LNCAP (cell line): ENCODE measurements around the gene FHOD3.

Source experiments
- TF ChIP-seq, protein P1 (sequence below): fragments of 450-650 bp; IDR thresholded peaks from 2 replicates; pipeline ENCODE4 v1.5.1; 2017; ENCODE audit warnings: mild to moderate bottlenecking

Gene FHOD3

DNA sequence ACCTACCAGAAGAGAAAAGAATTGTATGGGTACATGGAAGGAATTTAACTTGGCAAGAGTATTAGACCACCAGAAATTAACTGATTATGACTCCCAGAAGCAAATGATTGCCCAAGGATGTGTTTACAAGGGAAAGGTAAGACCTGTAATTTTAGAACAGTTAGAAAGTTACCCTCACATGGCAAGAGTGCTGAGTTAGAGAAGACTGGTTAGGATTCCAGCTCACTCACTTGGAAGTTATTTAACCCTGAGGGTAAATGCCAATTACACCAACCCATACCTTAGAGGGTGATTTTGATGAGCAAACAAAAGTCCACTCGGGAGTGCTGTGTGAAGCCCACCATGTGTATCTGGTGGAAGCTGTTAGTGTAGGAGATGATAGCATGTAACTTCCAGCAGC, 361.1 kb downstream of the FHOD3 start:
- TF ChIP-seq, protein P1, sequence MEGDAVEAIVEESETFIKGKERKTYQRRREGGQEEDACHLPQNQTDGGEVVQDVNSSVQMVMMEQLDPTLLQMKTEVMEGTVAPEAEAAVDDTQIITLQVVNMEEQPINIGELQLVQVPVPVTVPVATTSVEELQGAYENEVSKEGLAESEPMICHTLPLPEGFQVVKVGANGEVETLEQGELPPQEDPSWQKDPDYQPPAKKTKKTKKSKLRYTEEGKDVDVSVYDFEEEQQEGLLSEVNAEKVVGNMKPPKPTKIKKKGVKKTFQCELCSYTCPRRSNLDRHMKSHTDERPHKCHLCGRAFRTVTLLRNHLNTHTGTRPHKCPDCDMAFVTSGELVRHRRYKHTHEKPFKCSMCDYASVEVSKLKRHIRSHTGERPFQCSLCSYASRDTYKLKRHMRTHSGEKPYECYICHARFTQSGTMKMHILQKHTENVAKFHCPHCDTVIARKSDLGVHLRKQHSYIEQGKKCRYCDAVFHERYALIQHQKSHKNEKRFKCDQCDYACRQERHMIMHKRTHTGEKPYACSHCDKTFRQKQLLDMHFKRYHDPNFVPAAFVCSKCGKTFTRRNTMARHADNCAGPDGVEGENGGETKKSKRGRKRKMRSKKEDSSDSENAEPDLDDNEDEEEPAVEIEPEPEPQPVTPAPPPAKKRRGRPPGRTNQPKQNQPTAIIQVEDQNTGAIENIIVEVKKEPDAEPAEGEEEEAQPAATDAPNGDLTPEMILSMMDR: no peak

DNA sequence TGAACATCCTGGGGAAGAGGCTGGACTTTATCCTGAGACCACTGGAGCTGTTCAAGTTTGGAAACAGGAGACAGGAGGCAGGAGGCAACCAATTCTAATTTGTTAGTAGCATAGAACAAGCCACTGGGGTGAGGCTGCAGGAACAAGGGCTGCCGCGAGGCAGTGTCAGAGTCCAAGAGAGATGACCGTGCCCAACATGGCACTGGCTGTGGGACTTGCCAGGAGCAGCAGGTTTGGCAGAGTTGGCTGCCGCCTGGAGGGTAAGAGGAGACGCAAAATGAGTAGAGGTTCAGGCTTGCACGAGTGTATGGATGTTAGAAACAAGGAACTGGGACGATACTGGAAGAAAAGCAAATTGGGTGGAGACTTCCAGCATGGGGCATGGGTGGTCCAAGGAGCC, 362.8 kb downstream of the FHOD3 start:
- TF ChIP-seq, protein P1: no peak

DNA sequence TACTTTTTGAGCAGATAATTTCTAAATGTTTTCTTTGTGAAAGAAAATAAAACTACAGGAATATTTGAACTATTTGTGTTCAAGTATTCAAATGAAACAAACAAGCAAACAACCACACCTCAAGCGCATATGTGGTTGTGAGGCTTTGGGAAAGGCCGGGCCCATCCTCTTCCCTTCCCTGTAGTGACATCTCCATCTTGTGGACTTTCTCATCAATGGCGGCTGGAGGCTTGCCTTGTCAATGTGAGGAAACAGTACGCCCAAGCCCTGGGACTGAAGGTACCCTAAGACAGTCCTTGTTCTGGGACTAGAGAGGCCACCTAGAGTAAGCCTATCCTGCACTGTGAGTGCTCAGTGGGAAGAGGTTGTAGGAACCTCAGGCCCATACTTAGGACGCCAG, 364.5 kb downstream of the FHOD3 start:
- TF ChIP-seq, protein P1: no peak

- TF ChIP-seq, protein P1: no peak
Measured at GRCh38 chr18:36663312-36663711, 365.8 kb downstream of the FHOD3 start.

DNA sequence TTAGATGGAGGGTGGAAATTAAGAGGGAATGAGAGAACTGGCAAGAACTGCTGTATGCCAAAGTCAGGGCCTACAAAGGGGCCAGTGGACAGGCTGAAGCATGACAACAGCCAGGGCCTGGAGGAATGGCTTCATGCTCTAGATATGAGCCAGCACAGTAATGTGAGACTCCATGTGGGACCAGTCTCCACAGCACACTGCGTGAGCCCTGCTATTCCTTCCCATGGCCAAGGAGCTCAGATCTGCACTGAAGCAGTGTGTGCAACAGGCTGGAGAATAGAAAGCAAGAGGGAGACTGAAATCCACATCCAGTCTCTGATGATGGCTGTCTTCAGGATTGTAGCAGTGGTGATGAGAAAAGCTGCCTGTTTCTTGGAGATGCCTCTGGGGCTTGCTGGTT, 368.4 kb downstream of the FHOD3 start:
- TF ChIP-seq, protein P1: no peak

DNA sequence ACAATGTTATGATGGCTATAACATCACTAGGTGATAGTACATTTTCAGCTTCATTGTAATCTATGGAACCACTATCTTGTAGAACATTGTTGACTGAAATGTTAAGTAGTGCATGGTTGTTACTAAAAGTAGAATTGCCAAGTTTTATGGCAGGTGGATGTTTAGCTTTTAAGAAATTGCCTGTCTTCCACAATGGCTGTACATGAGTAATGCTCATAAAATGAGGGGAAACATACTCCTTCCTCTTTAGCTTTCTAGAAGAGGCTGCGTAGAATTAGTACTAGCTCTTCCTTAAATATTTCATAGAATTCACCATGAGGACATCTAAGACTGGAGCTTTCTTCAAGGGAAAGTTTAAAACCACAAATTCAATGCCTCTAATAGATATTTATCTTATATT, 370.3 kb downstream of the FHOD3 start:
- TF ChIP-seq, protein P1: no peak

- TF ChIP-seq, protein P1: no peak
Measured at GRCh38 chr18:36668349-36668748, 370.8 kb downstream of the FHOD3 start.
